NCI-H2227 (cell line): ENCODE data around the gene AP5S1.

Experiments
- DNase-seq: peaks from one replicate; lab custom pipeline; 2025; ENCODE audit not compliant: unreplicated experiment; lab: John Stamatoyannopoulos, UW

Gene AP5S1

GRCh38 chr20:3873507-3873906 is 53.2 kb downstream of the AP5S1 start:
- DNase-seq: no peak

GRCh38 chr20:3874194-3874844 is 54.0 kb downstream of the AP5S1 start:
- DNase-seq: no peak

- peak; percentile 78 for DNase-seq
These were observed 55.1 kb downstream of the AP5S1 start for GRCh38 chr20:3875378-3875974.

GRCh38 chr20:3876000-3876399 is 55.7 kb downstream of the AP5S1 start:
- peak; percentile 78 for DNase-seq

GRCh38 chr20:3876676-3877075 is 56.3 kb downstream of the AP5S1 start:
- peak; percentile 82 for DNase-seq
